Liver (tissue), 3 donors: ENCODE measurements around the gene EDAR.

Experiments
- ATF3 ChIP-seq: IDR thresholded peaks from 2 replicates; pipeline ENCODE4 v1.6.1; 2016; ENCODE audit warnings: antibody characterized with exemption
- CTCF ChIP-seq: fragments of 150-350 bp; IDR thresholded peaks from 2 replicates; pipeline ENCODE4 v1.5.1; 2017; ENCODE audit warnings: improper control_type of control experiment, low read depth, low read length; ENCODE audit not compliant: missing input control
- EGR1 ChIP-seq, 2 donors: IDR thresholded peaks; 2 replicates each; pipeline ENCODE4 v1.6.1; 2016 to 2018; ENCODE audit warnings: antibody characterized with exemption in 2 of 2, low read depth in 2 of 2
- GABPA ChIP-seq, 2 donors: IDR thresholded peaks in 1 of 2; conservative IDR thresholded peaks in 1 of 2; 2 replicates each; pipeline ENCODE4 v1.6.1; 2016; ENCODE audit warnings: antibody characterized with exemption in 2 of 2, mild to moderate bottlenecking in 1 of 2, moderate library complexity in 1 of 2
- RAD21 ChIP-seq, 2 donors: IDR thresholded peaks; 2 replicates each; pipeline ENCODE4 v1.6.1; 2016; ENCODE audit warnings: antibody characterized with exemption in 2 of 2, mild to moderate bottlenecking in 2 of 2
- REST ChIP-seq: IDR thresholded peaks from 2 replicates; pipeline ENCODE4 v1.6.1; 2016; ENCODE audit warnings: antibody characterized with exemption, mild to moderate bottlenecking
- SP1 ChIP-seq: IDR thresholded peaks from 2 replicates; pipeline ENCODE4 v1.6.1; 2018; ENCODE audit warnings: antibody characterized with exemption, mild to moderate bottlenecking
- TAF1 ChIP-seq: conservative IDR thresholded peaks from 2 replicates; pipeline ENCODE4 v1.6.1; 2016; ENCODE audit warnings: antibody characterized with exemption, mild to moderate bottlenecking
- YY1 ChIP-seq: IDR thresholded peaks from 2 replicates; pipeline ENCODE4 v1.6.1; 2016; ENCODE audit warnings: antibody characterized with exemption, mild to moderate bottlenecking
- TF ChIP-seq, protein P1 (sequence below): IDR thresholded peaks from 2 replicates; pipeline ENCODE4 v1.6.1; 2016; ENCODE audit warnings: antibody characterized with exemption
- TF ChIP-seq, protein P2 (sequence below): IDR thresholded peaks from 2 replicates; pipeline ENCODE4 v1.6.1; 2016; ENCODE audit warnings: antibody characterized with exemption
- donor health status: healthy.
- donor health status: healthy.

GRCh38 chr2:108945969-108946368, 43.1 kb downstream of the EDAR start:
- TF ChIP-seq CTCF (no peak), SP1 (no peak), YY1 (no peak), ATF3 (no peak), REST (no peak), TAF1 (no peak), GABPA (IDR thresholded peaks at IDR 0.05 in 1 of 2, conservative IDR thresholded peaks at IDR 0.05 in 1 of 2) (no peak), EGR1 (IDR thresholded peaks at IDR 0.05; ENCODE audit: low read depth in 2 of 2) (no peak), RAD21 (IDR thresholded peaks at IDR 0.05) (no peak)
- TF ChIP-seq, protein P1, sequence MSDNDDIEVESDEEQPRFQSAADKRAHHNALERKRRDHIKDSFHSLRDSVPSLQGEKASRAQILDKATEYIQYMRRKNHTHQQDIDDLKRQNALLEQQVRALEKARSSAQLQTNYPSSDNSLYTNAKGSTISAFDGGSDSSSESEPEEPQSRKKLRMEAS: no peak
- TF ChIP-seq, protein P2, sequence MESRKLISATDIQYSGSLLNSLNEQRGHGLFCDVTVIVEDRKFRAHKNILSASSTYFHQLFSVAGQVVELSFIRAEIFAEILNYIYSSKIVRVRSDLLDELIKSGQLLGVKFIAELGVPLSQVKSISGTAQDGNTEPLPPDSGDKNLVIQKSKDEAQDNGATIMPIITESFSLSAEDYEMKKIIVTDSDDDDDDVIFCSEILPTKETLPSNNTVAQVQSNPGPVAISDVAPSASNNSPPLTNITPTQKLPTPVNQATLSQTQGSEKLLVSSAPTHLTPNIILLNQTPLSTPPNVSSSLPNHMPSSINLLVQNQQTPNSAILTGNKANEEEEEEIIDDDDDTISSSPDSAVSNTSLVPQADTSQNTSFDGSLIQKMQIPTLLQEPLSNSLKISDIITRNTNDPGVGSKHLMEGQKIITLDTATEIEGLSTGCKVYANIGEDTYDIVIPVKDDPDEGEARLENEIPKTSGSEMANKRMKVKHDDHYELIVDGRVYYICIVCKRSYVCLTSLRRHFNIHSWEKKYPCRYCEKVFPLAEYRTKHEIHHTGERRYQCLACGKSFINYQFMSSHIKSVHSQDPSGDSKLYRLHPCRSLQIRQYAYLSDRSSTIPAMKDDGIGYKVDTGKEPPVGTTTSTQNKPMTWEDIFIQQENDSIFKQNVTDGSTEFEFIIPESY: no peak
